ENCODE measurements around the gene LPP.

Gene LPP

GRCh38 chr3:188698436-188698835 is 544.5 kb downstream of the LPP start:
- Histone ChIP-seq H2AFZ (ENCODE audit: low read length) (no peak overlapping the region), H3K4me2 (ENCODE audit: low read length) (peak overlapping the region; percentile 31), H3F3A (ENCODE audit: insufficient read depth, low read length) (no peaks in the 10 kb centered on the region), H4K20me1 (ENCODE audit: insufficient read depth, low read length) (no peaks in the 10 kb centered on the region), H3K4me1 (ENCODE audit: insufficient read depth, low read length, severe bottlenecking) (peaks cover 97% of the 10 kb centered on the region), H3K36me3 (ENCODE audit: insufficient read depth, low read length) (no peaks in the 10 kb centered on the region; the same call in 1 of the 2 replicates), H3K27ac (ENCODE audit: low read depth, low read length, poor library complexity, severe bottlenecking) (peak overlapping the region; percentile 90), H3K9me2 (ENCODE audit: low read depth, low read length) (no peaks in the 10 kb centered on the region), H3K4me3 (ENCODE audit: low read depth, low read length, poor library complexity, severe bottlenecking) (no peak overlapping the region), H3K9ac (ENCODE audit: low read length) (peak overlapping the region; percentile 13; the same call in 1 of the 2 replicates), H3K79me2 (ENCODE audit: insufficient read depth, low read length) (no peaks in the 10 kb centered on the region), H3K27me3 (ENCODE audit: insufficient read depth, low read length) (no peaks in the 10 kb centered on the region), H3K9me3 (ENCODE audit: low read length) (no peaks in the 10 kb centered on the region)
- TF ChIP-seq CTCF (IDR thresholded peaks at IDR 0.05; ENCODE audit: low read length): no peak
- TF ChIP-seq EZH2 (IDR thresholded peaks at IDR 0.05; ENCODE audit: borderline replicate concordance, low read length): no peak

GRCh38 chr3:188700501-188700900 is 546.5 kb downstream of the LPP start:
- Histone ChIP-seq H3F3A (ENCODE audit: insufficient read depth, low read length) (no peaks in the 10 kb centered on the region), H3K9me3 (ENCODE audit: low read length) (no peaks in the 10 kb centered on the region), H2AFZ (ENCODE audit: low read length) (no peak overlapping the region), H4K20me1 (ENCODE audit: insufficient read depth, low read length) (no peaks in the 10 kb centered on the region), H3K4me2 (ENCODE audit: low read length) (peak overlapping the region; percentile 18; the same call in 1 of the 2 replicates), H3K9me2 (ENCODE audit: low read depth, low read length) (no peaks in the 10 kb centered on the region), H3K79me2 (ENCODE audit: insufficient read depth, low read length) (no peaks in the 10 kb centered on the region), H3K4me3 (ENCODE audit: low read depth, low read length, poor library complexity, severe bottlenecking) (no peak overlapping the region), H3K36me3 (ENCODE audit: insufficient read depth, low read length) (no peaks in the 10 kb centered on the region; the same call in 1 of the 2 replicates), H3K4me1 (ENCODE audit: insufficient read depth, low read length, severe bottlenecking) (peaks cover 97% of the 10 kb centered on the region), H3K27me3 (ENCODE audit: insufficient read depth, low read length) (no peaks in the 10 kb centered on the region), H3K9ac (ENCODE audit: low read length) (no peak overlapping the region; the same call in 1 of the 2 replicates), H3K27ac (ENCODE audit: low read depth, low read length, poor library complexity, severe bottlenecking) (peak overlapping the region; percentile 90)
- TF ChIP-seq EZH2 (IDR thresholded peaks at IDR 0.05; ENCODE audit: borderline replicate concordance, low read length): no peak
- no peak for TF ChIP-seq CTCF (IDR thresholded peaks at IDR 0.05; ENCODE audit: low read length)

- H3K27me3 ChIP-seq (ENCODE audit: insufficient read depth, low read length): no peaks in the 10 kb centered on the region
- H3K27ac ChIP-seq (ENCODE audit: low read depth, low read length, poor library complexity, severe bottlenecking): peak overlapping the region; percentile 90
- H3K4me2 ChIP-seq (ENCODE audit: low read length): no peak overlapping the region
- no peak overlapping the region for H3K9ac ChIP-seq (ENCODE audit: low read length)
- no peaks in the 10 kb centered on the region for H4K20me1 ChIP-seq (ENCODE audit: insufficient read depth, low read length)
- no peaks in the 10 kb centered on the region for H3K79me2 ChIP-seq (ENCODE audit: insufficient read depth, low read length)
- no peak overlapping the region for H2AFZ ChIP-seq (ENCODE audit: low read length)
- no peak overlapping the region for H3K4me3 ChIP-seq (ENCODE audit: low read depth, low read length, poor library complexity, severe bottlenecking)
- H3K9me2 ChIP-seq (ENCODE audit: low read depth, low read length): no peaks in the 10 kb centered on the region
- TF ChIP-seq CTCF (IDR thresholded peaks at IDR 0.05; ENCODE audit: low read length) (no peak), EZH2 (IDR thresholded peaks at IDR 0.05; ENCODE audit: borderline replicate concordance, low read length) (no peak)
- H3K9me3 ChIP-seq (ENCODE audit: low read length): no peaks in the 10 kb centered on the region
- H3K4me1 ChIP-seq (ENCODE audit: insufficient read depth, low read length, severe bottlenecking): peaks cover 93% of the 10 kb centered on the region
- H3F3A ChIP-seq (ENCODE audit: insufficient read depth, low read length): no peaks in the 10 kb centered on the region
- no peaks in the 10 kb centered on the region; the same call in 1 of the 2 replicates for H3K36me3 ChIP-seq (ENCODE audit: insufficient read depth, low read length)
Observed at GRCh38 chr3:188700918-188701317, 547.0 kb downstream of the LPP start.
